Ishikawa (cell line): ENCODE measurements around the gene EIF4G2.
A peak's percentile ranks its signal among the peaks of the same experiment; 100 is the strongest.

ENCODE experiments used
- CEBPB ChIP-seq: IDR thresholded peaks from 2 replicates; pipeline ENCODE4 v1.6.1; 2012
- CREB1 ChIP-seq: IDR thresholded peaks from 2 replicates; pipeline ENCODE4 v1.6.1; 2012; ENCODE audit warnings: low read depth
- EGR1 ChIP-seq: IDR thresholded peaks from 2 replicates; pipeline ENCODE4 v1.6.1; 2012
- EP300 ChIP-seq: IDR thresholded peaks from 2 replicates; pipeline ENCODE4 v1.6.1; 2012; ENCODE audit warnings: borderline replicate concordance
- FOXM1 ChIP-seq: IDR thresholded peaks from 2 replicates; pipeline ENCODE4 v1.6.1; 2012; ENCODE audit warnings: low read depth, borderline replicate concordance
- MAX ChIP-seq: IDR thresholded peaks from 2 replicates; pipeline ENCODE4 v1.6.1; 2012
- NFIC ChIP-seq: IDR thresholded peaks from 2 replicates; pipeline ENCODE4 v1.6.1; 2012
- RAD21 ChIP-seq: IDR thresholded peaks from 2 replicates; pipeline ENCODE4 v1.6.1; 2012; ENCODE audit warnings: low read depth
- REST ChIP-seq: IDR thresholded peaks from 2 replicates; pipeline ENCODE4 v1.6.1; 2012; ENCODE audit warnings: low read depth, mild to moderate bottlenecking
- TAF1 ChIP-seq: IDR thresholded peaks from 2 replicates; pipeline ENCODE4 v1.6.1; 2012; ENCODE audit warnings: low read depth, mild to moderate bottlenecking
- TCF12 ChIP-seq: IDR thresholded peaks from 2 replicates; pipeline ENCODE4 v1.6.1; 2012; ENCODE audit warnings: low read depth
- TEAD4 ChIP-seq: IDR thresholded peaks from 2 replicates; pipeline ENCODE4 v1.6.1; 2012
- USF1 ChIP-seq: IDR thresholded peaks from 2 replicates; pipeline ENCODE4 v1.6.1; 2012
- YY1 ChIP-seq: IDR thresholded peaks from 2 replicates; pipeline ENCODE4 v1.6.1; 2012; ENCODE audit warnings: low read depth
- ZBTB7A ChIP-seq: IDR thresholded peaks from 2 replicates; pipeline ENCODE4 v1.6.1; 2012; ENCODE audit warnings: low read depth

Gene EIF4G2

GRCh38 chr11:10797001-10797400, 11.7 kb downstream of the EIF4G2 start:
- TF ChIP-seq RAD21 (no peak), NFIC (no peak), CEBPB (no peak), TAF1 (no peak), TCF12 (no peak), YY1 (no peak), ZBTB7A (no peak), MAX (no peak)

GRCh38 chr11:10796191-10796590, 12.5 kb downstream of the EIF4G2 start:
- TF ChIP-seq CEBPB (no peak), YY1 (no peak), ZBTB7A (no peak), MAX (no peak), REST (no peak), EGR1 (no peak), NFIC (no peak), CREB1 (no peak), USF1 (no peak), EP300 (no peak), FOXM1 (no peak), TAF1 (no peak), RAD21 (no peak), TEAD4 (no peak), TCF12 (no peak)

GRCh38 chr11:10793470-10794255, 15.1 kb downstream of the EIF4G2 start:
- TF ChIP-seq ZBTB7A, result no peak
- TF ChIP-seq FOXM1, result no peak
- no peak for TF ChIP-seq EP300
- no peak for TF ChIP-seq EGR1
- no peak for TF ChIP-seq TAF1
- no peak for TF ChIP-seq YY1
- no peak for TF ChIP-seq RAD21
- no peak for TF ChIP-seq USF1
- no peak for TF ChIP-seq TEAD4
- TF ChIP-seq NFIC, result no peak
- no peak for TF ChIP-seq MAX
- TF ChIP-seq CEBPB, result no peak
- no peak for TF ChIP-seq REST
- no peak for TF ChIP-seq CREB1
- no peak for TF ChIP-seq TCF12

- TF ChIP-seq ZBTB7A, result peak; percentile 72; the same call in 1 of the 2 replicates
- no peak; the same call in 1 of the 2 replicates for TF ChIP-seq MAX
- peak; percentile 97 for TF ChIP-seq RAD21
- TF ChIP-seq TCF12, result no peak
Measured at GRCh38 chr11:10792385-10793068, 16.2 kb downstream of the EIF4G2 start.

GRCh38 chr11:10786451-10786850, 22.3 kb downstream of the EIF4G2 start:
- no peak for TF ChIP-seq EGR1
- TF ChIP-seq REST, result no peak
- TF ChIP-seq TCF12, result no peak
- TF ChIP-seq FOXM1, result no peak
- TF ChIP-seq TAF1, result no peak
- TF ChIP-seq MAX, result no peak
- no peak for TF ChIP-seq EP300
- TF ChIP-seq ZBTB7A, result no peak
- TF ChIP-seq YY1, result no peak
